Measurements from ENCODE around the gene CBARP.
A peak's percentile ranks its signal among the peaks of the same experiment; 100 is the strongest.
"Not testable (repeated sequence)": the region's sequence is repeated elsewhere in the genome, so short reads cannot be mapped to it uniquely, and the experiment has no call there.

CBARP gene

DNA sequence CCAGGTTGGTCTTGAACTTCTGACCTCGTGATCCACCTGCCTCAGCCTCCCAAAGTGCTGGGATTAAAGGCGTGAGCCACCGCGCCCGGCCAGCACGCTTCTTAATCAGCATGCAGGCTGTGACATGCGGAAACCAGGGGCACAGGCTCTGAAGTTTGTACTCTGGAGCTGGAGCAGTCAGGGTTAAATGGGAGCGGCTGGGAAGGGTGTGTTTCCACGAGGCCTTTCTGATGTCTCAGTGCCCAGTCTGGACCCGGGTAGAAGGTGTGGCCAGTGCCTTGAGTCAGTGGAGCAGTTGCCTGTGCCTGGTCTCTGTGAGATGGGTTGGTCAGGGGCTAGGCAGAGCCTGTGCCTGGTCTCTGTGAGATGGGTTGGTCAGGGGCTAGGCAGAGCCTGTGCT, 29.0 kb downstream of the CBARP start:
- DNase-seq: not testable (repeated sequence)

DNA sequence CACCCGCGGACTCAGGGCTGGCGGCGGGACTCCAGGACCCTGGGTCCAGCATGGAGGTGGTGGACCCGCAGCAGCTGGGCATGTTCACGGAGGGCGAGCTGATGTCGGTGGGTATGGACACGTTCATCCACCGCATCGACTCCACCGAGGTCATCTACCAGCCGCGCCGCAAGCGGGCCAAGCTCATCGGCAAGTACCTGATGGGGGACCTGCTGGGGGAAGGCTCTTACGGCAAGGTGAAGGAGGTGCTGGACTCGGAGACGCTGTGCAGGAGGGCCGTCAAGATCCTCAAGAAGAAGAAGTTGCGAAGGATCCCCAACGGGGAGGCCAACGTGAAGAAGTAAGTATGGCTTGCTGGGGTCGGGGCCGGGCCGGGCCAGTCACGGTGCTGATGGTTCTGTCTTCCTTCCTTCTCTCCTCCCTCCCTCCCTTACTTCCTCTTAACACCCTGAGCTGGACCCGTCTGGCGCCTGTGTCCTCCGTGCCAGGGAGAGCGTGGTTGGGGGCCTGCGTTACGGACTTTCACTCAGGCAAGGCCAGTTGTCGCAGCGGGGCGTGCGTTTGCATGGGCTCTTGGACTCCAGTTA, 30.8 kb downstream of the CBARP start:
- DNase-seq: no peak

DNA sequence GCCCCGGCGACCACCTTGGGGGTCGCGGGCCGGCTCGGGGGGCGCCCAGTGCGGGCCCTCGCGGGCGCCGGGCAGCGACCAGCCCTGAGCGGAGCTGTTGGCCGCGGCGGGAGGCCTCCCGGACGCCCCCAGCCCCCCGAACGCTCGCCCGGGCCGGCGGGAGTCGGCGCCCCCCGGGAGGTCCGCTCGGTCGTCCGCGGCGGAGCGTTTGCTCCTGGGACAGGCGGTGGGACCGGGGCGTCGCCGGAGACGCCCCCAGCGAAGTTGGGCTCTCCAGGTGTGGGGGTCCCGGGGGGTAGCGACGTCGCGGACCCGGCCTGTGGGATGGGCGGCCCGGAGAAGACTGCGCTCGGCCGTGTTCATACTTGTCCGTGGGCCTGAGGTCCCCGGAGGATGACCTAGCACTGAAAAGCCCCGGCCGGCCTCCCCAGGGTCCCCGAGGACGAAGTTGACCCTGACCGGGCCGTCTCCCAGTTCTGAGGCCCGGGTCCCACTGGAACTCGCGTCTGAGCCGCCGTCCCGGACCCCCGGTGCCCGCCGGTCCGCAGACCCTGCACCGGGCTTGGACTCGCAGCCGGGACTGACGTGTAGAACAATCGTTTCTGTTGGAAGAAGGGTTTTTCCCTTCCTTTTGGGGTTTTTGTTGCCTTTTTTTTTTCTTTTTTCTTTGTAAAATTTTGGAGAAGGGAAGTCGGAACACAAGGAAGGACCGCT, 31.5 kb downstream of the CBARP start:
- no peak for DNase-seq

GRCh38 chr19:1205114-1206099, 32.4 kb downstream of the CBARP start, which contains the start of gene STK11:
Gene STK11 (plus strand): TSS chr19:1205778. CDS start chr19:1206914, 1,136 bp downstream.
- DNase-seq: peak; percentile 98

- not testable (repeated sequence) for DNase-seq
Measured at GRCh38 chr19:1200614-1201013, 37.2 kb downstream of the CBARP start.

- DNase-seq: no peak
Measured at GRCh38 chr19:1199531-1199930, 38.3 kb downstream of the CBARP start.

- no peak for DNase-seq
Measured at GRCh38 chr19:1189419-1189818, 48.4 kb downstream of the CBARP start.

DNA sequence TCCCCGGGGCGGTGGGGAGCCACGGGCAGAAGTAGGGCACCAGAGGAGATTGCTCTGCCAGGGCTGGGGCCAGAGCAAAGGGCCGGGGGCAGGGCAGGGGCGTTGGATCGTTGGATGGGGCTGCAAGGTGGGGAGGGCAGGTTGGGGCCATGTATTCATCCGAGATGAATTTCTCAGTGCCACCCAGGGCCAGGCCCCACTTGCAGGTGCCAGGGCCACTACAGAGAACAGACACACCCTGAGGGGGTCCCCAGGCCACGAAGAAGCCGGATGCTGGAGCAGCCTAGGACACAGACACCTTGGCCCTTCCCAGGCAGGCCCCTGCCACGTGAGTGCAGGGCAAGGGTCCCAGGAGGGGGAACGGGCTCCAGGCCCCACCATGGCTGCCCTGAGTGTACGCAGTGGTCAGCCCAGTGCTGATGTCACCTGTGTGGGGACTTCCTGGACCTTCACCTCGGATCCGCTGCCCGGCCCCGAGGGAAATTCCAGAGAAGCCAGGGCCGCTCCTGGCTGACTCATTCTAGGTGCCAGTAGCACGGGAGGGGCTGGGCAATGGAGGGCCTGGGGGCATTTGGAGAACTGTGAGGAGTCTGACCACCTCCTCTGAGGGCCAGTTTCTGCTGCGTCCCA, 54.1 kb downstream of the CBARP start:
- no peak for DNase-seq

GRCh38 chr19:1182727-1183126, 55.1 kb downstream of the CBARP start:
- DNase-seq: no peak

- DNase-seq: no peak
Measured at GRCh38 chr19:1182068-1182467, 55.7 kb downstream of the CBARP start.

DNA sequence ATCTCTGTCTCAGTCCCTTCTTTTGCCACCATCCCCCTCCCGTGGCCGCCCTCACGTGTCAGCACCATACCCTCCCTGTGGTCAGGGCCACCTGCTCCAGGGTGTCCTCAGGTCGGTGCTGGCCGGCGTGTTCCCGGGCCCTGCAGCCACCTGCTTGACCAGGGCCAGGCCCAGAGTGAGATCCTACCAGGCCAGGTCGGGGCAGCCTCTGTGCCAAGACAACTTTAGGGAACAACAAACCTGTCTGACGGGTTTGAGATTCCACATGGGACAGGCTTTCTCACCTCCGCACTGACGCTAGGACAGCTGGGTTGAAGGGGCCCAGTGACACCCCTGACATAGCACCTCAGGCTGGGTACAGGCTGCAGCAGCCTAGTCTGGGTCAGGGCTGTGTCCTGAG, 56.2 kb downstream of the CBARP start:
- DNase-seq: no peak
